ENCODE measurements around the gene TPH2.

TPH2 gene

DNA sequence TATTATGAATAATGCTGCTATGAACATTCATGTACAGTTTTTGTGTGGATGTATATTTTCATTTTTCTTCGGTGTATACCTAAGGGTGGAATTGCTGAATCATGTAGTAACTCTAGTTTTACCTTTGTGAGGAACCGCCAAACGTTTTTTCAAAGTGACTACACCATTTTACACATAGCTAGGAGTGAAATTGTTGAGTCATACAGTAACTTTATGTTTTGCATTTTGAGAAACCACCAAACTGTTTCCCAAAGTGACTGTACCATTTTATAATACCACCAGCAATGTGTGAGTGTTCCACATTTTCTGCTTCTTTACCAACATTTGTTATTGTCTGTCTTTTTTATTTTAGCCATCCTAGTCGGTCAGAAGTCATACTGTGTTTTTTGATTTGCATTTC, 3.1 kb upstream of the TPH2 start:
- no peak overlapping the region for H3K4me3 ChIP-seq (replicated peaks; ENCODE audit: low read depth, low read length)
- TF ChIP-seq, protein P1, sequence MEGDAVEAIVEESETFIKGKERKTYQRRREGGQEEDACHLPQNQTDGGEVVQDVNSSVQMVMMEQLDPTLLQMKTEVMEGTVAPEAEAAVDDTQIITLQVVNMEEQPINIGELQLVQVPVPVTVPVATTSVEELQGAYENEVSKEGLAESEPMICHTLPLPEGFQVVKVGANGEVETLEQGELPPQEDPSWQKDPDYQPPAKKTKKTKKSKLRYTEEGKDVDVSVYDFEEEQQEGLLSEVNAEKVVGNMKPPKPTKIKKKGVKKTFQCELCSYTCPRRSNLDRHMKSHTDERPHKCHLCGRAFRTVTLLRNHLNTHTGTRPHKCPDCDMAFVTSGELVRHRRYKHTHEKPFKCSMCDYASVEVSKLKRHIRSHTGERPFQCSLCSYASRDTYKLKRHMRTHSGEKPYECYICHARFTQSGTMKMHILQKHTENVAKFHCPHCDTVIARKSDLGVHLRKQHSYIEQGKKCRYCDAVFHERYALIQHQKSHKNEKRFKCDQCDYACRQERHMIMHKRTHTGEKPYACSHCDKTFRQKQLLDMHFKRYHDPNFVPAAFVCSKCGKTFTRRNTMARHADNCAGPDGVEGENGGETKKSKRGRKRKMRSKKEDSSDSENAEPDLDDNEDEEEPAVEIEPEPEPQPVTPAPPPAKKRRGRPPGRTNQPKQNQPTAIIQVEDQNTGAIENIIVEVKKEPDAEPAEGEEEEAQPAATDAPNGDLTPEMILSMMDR (IDR thresholded peaks at IDR 0.05; ENCODE audit: low read depth, low read length, missing control alignments): no peak
- no peak for DNase-seq (ENCODE audit: extremely low read depth, low read depth)

DNA sequence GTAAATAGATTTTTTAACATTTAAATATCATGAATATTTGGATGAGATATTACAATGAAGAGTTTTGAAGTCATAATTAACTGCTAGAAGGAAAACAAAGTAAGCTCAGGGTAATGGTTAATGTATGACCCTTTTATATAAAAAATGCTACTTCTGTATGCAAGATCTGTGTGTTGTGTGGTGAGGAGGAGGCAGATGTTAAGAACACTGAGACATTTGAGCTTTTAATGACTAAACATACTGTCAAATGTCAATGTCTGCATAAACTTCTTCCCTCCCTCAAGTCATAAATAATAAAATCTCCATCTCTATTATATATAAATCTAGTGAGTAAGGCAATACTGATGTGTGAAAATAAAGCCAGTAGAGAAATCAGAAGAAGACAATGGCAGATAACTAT, 1.4 kb downstream of the TPH2 start:
- TF ChIP-seq, protein P1 (IDR thresholded peaks at IDR 0.05; ENCODE audit: low read depth, low read length, missing control alignments): no peak
- no peak for DNase-seq (ENCODE audit: extremely low read depth, low read depth)
- no peak overlapping the region for H3K4me3 ChIP-seq (replicated peaks; ENCODE audit: low read depth, low read length)

DNA sequence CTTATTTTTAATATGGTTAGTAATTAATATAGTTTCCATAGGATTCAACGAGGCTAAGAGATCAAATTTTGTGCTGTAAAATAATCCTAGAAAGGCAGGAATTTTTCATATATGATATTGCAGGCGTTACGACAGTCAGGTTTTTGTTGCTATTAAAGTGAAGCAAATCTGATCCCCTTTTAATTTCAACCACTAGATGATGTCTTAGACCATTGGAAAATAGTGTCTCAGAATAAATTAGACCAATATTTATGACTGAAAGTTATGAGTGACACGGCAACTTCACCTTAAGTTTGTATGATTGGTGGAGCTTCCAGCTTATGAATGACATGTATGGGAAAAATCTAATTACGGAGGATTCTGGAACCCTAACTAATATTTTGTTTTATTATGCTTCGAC, 2.5 kb downstream of the TPH2 start:
- DNase-seq (ENCODE audit: extremely low read depth, low read depth): no peak
- H3K4me3 ChIP-seq (replicated peaks; ENCODE audit: low read depth, low read length): no peak overlapping the region
- TF ChIP-seq, protein P1 (IDR thresholded peaks at IDR 0.05; ENCODE audit: low read depth, low read length, missing control alignments): no peak

DNA sequence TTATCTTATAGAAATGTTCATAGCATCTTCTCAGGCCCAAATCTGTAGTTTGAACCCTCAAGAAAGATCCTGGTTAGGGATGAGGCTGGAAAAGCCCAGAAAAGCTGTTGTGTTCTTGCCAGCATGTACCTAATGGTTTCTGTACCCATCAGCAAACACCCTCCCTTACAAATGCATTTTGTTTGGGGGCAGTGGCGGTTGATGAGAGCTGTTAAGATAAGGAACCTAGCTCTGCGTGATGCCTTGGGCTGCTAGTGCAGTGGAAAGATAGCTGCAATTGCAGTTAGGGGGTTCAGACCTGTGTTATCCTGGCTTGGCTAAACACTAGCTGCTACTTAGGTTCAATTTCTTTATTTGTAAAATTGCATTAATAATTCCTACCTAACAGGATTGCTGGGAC, 3.6 kb downstream of the TPH2 start:
- no peak for DNase-seq (ENCODE audit: extremely low read depth, low read depth)
- TF ChIP-seq, protein P1 (IDR thresholded peaks at IDR 0.05; ENCODE audit: low read depth, low read length, missing control alignments): no peak
- H3K4me3 ChIP-seq (replicated peaks; ENCODE audit: low read depth, low read length): no peak overlapping the region

DNA sequence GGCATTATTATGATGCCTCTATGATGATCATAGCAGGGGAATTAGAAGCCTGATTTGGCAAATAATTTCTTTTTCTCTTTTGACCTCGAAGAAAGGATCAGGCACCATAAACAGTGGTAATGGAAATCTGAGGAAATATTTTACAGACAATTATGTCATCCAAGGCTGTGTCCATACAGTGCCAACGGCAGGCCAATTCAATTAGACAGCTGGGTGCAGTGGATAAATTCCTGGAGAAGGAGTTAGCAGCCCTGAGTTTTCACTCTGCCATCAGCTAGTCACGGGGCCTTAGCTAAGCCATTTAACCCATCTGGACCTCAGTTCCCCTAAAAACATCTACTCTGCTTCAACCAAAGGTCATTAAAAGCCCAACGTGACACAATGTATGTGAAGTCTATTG, 4.1 kb downstream of the TPH2 start:
- TF ChIP-seq, protein P1 (IDR thresholded peaks at IDR 0.05; ENCODE audit: low read depth, low read length, missing control alignments): no peak
- no peak for DNase-seq (ENCODE audit: extremely low read depth, low read depth)
- H3K4me3 ChIP-seq (replicated peaks; ENCODE audit: low read depth, low read length): no peak overlapping the region

DNA sequence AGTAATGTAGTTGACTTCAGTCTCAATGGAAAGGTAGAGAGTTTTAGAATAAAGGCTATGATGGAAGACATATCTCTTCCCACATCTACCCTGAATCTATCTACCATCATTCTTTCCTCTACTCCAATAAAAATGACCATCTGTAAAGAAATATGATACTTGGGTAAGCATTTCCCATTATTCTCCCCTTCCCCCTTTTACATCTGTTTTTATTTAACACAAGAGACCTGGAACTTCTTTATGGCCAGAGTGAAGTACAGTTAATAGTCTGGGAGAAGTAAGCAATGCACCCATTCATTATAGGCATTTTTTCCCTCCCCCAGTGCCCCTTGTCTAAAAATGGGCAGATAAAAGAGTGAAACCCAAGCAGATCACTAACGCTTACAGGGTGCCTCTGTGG, 6.5 kb downstream of the TPH2 start:
- DNase-seq (ENCODE audit: extremely low read depth, low read depth): peak; percentile 33
- no peak overlapping the region for H3K4me3 ChIP-seq (replicated peaks; ENCODE audit: low read depth, low read length)
- TF ChIP-seq, protein P1 (IDR thresholded peaks at IDR 0.05; ENCODE audit: low read depth, low read length, missing control alignments): no peak

DNA sequence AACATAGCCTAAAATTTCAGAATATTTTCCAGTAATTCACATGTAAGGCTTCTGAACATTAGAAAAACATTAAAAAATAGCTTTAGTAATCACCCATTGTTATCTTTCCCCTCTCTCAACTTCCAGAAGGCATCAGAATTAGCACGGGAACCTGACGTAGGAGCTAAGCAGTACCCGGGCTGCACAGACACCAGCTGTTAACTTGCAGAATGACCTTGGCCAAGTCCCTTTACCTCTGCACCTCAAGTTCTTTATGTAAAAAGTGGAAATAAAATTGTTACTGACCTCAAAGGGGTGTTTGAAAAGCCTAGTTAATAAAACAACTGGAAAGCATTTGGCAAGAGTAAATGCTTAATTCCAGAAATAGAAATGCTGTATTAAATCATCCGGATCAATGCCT, 7.2 kb downstream of the TPH2 start:
- TF ChIP-seq, protein P1 (IDR thresholded peaks at IDR 0.05; ENCODE audit: low read depth, low read length, missing control alignments): no peak
- DNase-seq (ENCODE audit: extremely low read depth, low read depth): no peak

More for the DNA sequence above, 7.2 kb downstream of the TPH2 start:
- no peak overlapping the region for H3K4me3 ChIP-seq (replicated peaks; ENCODE audit: low read depth, low read length)

All from HFF-Myc (cell line).